Glutamatergic neuron (in vitro differentiated cells): Measurements from ENCODE around the gene D2HGDH. TPM values are rescaled to one million over a fixed set of nuclear protein-coding genes. Genes with fewer than 3 reads are reported as not detected.

Source experiments
- DNase-seq: peaks from one replicate; pipeline ENCODE4 v3.0.0; 2022
- H3K27ac Mint-ChIP-seq: one replicate; pipeline ENCODE4 v1.8.0; 2020; ENCODE audit warnings: mild to moderate bottlenecking, mixed read lengths, inconsistent platforms; ENCODE audit not compliant: unreplicated experiment
- H3K27me3 Mint-ChIP-seq: one replicate; pipeline ENCODE4 v1.8.0; 2020; ENCODE audit warnings: mild to moderate bottlenecking, moderate library complexity, mixed read lengths, inconsistent platforms; ENCODE audit not compliant: unreplicated experiment
- H3K36me3 Mint-ChIP-seq: one replicate; pipeline ENCODE4 v1.8.0; 2020; ENCODE audit warnings: mild to moderate bottlenecking, mixed read lengths, inconsistent platforms; ENCODE audit not compliant: unreplicated experiment
- H3K4me1 Mint-ChIP-seq: one replicate; pipeline ENCODE4 v1.8.0; 2020; ENCODE audit warnings: mild to moderate bottlenecking, low read depth, mixed read lengths, inconsistent platforms; ENCODE audit not compliant: unreplicated experiment
- H3K4me3 Mint-ChIP-seq: one replicate; pipeline ENCODE4 v1.8.0; 2020; ENCODE audit warnings: mild to moderate bottlenecking, mixed read lengths, inconsistent platforms; ENCODE audit not compliant: unreplicated experiment
- H3K9me3 Mint-ChIP-seq: one replicate; pipeline ENCODE4 v1.8.0; 2020; ENCODE audit warnings: mild to moderate bottlenecking, moderate library complexity, mixed read lengths, inconsistent platforms; ENCODE audit not compliant: unreplicated experiment
- total RNA-seq: library from RNA; stranded (reverse); fragmentation: NEBNext Ultra II Directional; extraction: Animal tissue kit (Norgen Biotek cat#: 25700); gene quantifications from one replicate; pipeline ENCODE4 v1.2.1, GENCODE V29; 2021; ENCODE audit not compliant: unreplicated experiment
- TF ChIP-seq, protein P1 (sequence below): fragments of 200-600 bp; sonication (generic); IDR thresholded peaks from one replicate; pipeline ENCODE4 v1.5.0; 2021; ENCODE audit not compliant: partially characterized antibody, unreplicated experiment

The D2HGDH gene
- total RNA-seq, 1 donor from 2014 or later: 12.5 TPM

DNA sequence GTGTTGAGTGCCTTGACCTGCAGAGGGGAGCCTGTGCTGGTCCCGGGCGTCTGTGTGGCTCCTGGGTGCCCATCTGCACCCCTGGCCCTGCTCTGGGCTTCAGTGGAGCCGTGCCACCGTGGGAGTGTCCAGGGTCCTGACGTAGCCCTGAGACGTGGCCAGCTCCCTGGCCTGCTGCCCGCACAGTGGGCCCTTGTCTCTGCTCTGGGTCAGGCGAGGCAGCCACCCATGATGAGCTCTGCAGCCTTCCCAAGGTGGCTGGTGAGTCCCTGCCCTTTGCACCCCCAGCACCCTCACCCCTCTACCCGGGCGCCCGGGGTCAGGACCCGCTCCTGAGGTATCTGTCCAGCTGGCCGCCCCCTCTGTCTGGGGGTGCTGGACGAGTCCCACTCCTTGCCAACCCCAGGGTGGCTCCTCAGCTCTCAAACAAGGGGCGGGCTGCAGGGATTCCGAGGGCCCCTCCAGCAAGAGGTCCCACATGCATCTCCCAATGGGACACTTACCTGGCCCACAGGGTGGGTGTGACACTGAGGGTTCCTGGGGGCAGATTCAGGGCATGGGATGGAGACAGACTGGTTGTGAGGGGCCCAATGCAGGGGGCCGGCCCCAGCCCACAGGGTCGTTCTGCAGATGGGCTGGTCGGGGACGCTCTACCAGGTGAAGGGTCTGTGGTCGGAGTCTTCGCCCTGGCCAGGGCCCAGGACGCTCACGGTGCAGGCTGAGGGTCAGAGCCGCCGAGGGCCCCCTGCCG is 76.9 kb downstream of the D2HGDH start:
- no peak for DNase-seq
- no peak overlapping the region for H3K27ac Mint-ChIP-seq
- TF ChIP-seq, protein P1, sequence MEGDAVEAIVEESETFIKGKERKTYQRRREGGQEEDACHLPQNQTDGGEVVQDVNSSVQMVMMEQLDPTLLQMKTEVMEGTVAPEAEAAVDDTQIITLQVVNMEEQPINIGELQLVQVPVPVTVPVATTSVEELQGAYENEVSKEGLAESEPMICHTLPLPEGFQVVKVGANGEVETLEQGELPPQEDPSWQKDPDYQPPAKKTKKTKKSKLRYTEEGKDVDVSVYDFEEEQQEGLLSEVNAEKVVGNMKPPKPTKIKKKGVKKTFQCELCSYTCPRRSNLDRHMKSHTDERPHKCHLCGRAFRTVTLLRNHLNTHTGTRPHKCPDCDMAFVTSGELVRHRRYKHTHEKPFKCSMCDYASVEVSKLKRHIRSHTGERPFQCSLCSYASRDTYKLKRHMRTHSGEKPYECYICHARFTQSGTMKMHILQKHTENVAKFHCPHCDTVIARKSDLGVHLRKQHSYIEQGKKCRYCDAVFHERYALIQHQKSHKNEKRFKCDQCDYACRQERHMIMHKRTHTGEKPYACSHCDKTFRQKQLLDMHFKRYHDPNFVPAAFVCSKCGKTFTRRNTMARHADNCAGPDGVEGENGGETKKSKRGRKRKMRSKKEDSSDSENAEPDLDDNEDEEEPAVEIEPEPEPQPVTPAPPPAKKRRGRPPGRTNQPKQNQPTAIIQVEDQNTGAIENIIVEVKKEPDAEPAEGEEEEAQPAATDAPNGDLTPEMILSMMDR: no peak
- peaks cover 8% of the 10 kb centered on the region for H3K27me3 Mint-ChIP-seq
- H3K4me3 Mint-ChIP-seq: no peak overlapping the region
- no peaks in the 10 kb centered on the region for H3K36me3 Mint-ChIP-seq
- peaks cover 6% of the 10 kb centered on the region for H3K9me3 Mint-ChIP-seq
- H3K4me1 Mint-ChIP-seq: peaks cover 4% of the 10 kb centered on the region

- TF ChIP-seq, protein P1: no peak
- peaks cover 6% of the 10 kb centered on the region for H3K9me3 Mint-ChIP-seq
- H3K36me3 Mint-ChIP-seq: no peaks in the 10 kb centered on the region
- peaks cover 8% of the 10 kb centered on the region for H3K27me3 Mint-ChIP-seq
- no peak for DNase-seq
- no peak overlapping the region for H3K4me3 Mint-ChIP-seq
- no peak overlapping the region for H3K27ac Mint-ChIP-seq
- peaks cover 4% of the 10 kb centered on the region for H3K4me1 Mint-ChIP-seq
Measured at GRCh38 chr2:241811952-241812729, 77.7 kb downstream of the D2HGDH start.

- TF ChIP-seq, protein P1: no peak
- no peak for DNase-seq
- H3K9me3 Mint-ChIP-seq: peaks cover 6% of the 10 kb centered on the region
- H3K27ac Mint-ChIP-seq: no peak overlapping the region
- H3K4me3 Mint-ChIP-seq: no peak overlapping the region
- H3K27me3 Mint-ChIP-seq: peaks cover 8% of the 10 kb centered on the region
- peaks cover 4% of the 10 kb centered on the region for H3K4me1 Mint-ChIP-seq
- no peaks in the 10 kb centered on the region for H3K36me3 Mint-ChIP-seq
Measured at GRCh38 chr2:241812730-241813643, 78.6 kb downstream of the D2HGDH start.

- H3K27ac Mint-ChIP-seq: no peak overlapping the region
- no peak for DNase-seq
- TF ChIP-seq, protein P1: no peak
Measured at GRCh38 chr2:241813644-241814392, 79.4 kb downstream of the D2HGDH start.

More at GRCh38 chr2:241813644-241814392, 79.4 kb downstream of the D2HGDH start:
- no peaks in the 10 kb centered on the region for H3K36me3 Mint-ChIP-seq
- no peak overlapping the region for H3K4me3 Mint-ChIP-seq
- no peaks in the 10 kb centered on the region for H3K4me1 Mint-ChIP-seq
- H3K9me3 Mint-ChIP-seq: peaks cover 4% of the 10 kb centered on the region
- peaks cover 3% of the 10 kb centered on the region for H3K27me3 Mint-ChIP-seq
